Measurements from ENCODE around the gene FBXL7.
A peak's percentile ranks its signal among the peaks of the same experiment; 100 is the strongest.

The FBXL7 gene

GRCh38 chr5:15786884-15787283 is 286.9 kb downstream of the FBXL7 start:
- no peak for DNase-seq

DNA sequence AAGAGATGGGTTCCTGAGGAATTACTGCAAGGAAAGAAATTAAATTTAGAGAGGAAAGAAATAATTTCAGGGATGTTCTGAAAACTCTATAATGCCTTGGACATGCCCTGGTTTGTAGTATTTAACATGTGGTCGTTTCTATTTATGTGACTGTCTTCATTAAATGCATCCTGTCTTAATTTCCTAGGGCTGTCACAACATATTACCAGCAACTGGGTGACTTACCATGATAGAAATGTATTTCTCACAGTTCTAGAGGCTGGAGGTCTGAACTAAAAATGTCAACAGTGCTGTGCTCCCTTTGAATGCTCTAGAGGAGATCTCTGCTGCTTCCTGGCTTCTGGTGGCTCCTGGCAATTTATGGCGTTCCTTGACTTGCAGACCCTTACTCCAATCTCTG is 287.7 kb downstream of the FBXL7 start:
- DNase-seq = no peak

GRCh38 chr5:15789642-15790041 is 289.7 kb downstream of the FBXL7 start:
- no peak for DNase-seq

GRCh38 chr5:15790446-15791018 is 290.6 kb downstream of the FBXL7 start:
- DNase-seq = no peak

DNA sequence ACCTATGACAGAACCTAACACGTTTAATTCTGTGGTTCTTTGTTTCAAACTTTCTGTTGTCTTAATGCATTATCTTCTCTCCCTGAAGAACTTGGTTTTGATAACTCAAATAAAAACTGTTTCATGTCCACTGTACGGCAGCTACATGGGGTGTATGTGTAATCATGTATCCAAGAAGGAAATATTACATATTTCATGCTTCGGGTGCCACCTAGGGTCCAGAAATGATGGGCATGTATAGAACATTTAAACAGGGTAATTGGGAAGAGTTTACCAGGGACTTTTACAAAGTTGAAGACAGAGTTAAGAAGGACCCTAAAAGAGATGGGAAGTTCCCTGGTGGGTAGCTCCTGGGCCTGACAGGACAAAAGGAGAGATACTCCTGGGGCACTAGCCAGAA is 291.3 kb downstream of the FBXL7 start:
- DNase-seq = no peak

- DNase-seq = no peak
Observed at GRCh38 chr5:15791859-15792258, 291.9 kb downstream of the FBXL7 start.

DNA sequence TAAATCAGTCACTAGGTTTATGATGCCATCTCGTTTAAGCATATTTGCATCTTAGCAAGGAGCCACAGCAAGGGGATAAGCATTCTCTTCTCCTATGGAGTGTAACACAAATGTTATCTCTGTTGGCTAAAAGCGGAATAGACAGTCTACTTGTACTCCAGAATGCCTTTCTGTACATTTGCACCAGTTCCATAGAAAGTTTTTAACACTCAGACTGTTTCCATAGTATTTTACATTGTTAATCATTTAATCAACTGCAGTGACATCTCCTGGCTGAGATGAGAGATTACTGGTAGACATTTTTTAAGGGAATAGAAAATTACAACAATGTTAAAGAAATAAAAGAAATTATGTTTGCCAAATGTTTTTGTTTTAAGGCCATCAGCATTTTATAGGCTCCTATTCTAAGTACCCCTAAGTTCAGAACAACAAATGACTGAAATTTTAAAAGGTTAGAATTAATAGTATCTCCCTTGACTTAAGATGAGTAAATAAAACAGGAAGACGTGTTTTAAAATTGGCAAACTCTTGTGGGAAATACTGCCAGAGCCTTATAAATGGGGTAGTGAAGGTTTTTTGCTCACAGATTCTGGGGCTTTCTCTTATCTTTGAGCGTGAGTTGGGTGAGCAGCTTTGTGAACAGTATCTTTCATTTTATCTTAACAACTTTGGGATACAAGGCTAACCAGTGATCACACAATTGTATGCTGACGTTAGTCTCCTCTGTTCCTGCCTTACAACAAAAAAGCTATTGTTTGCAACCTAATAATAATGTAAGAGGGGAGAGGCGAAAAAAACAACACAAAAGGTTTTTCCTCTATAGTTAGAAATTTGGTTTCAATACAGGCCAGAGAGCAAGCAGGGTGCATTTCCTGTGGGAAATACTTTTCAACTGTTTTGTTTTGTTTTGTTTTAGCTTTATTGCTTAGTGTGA is 294.3 kb downstream of the FBXL7 start:
- DNase-seq = no peak

GRCh38 chr5:15796096-15796495 is 296.1 kb downstream of the FBXL7 start:
- DNase-seq = no peak

DNA sequence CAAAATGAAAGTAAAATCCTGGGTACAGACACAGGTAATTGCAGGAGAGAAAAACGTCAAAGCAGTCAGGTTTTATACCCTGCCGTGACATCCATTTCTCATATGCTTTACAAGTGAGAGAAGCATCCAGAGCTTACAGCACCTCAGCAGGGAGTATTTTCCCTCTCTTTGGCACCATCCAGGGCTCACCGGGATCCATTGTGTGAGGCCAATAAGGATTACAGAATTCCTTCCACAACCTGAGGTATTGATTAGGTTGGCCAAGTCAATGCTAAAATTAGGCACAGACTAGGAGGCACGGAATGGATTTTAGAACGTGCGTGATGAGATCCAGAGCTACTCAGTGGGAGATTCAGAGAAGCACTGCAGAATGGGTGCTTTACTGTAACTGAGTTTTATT is 296.6 kb downstream of the FBXL7 start:
- no peak for DNase-seq

- no peak for DNase-seq
Observed at GRCh38 chr5:15797116-15797515, 297.1 kb downstream of the FBXL7 start.

DNA sequence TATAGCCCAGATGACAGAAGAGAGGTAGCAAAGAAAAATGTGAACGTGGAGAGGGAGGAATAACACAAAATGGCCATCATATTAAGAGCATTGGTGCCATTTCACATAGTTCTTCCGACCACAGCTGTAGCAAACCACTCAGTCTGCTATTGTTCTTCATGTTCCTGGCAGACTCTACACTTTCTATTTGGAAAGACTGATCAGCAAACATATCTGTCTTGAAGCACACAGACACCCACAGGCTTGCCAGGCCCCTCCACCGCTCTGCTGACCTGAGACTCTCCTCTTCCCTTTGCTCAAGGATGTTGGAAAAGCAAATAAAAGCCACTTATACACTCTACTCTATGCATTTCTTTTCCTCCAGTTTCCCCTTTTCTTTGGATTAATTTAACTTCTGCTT is 298.0 kb downstream of the FBXL7 start:
- no peak for DNase-seq

- DNase-seq = no peak
Observed at GRCh38 chr5:15799014-15799413, 299.0 kb downstream of the FBXL7 start.

DNA sequence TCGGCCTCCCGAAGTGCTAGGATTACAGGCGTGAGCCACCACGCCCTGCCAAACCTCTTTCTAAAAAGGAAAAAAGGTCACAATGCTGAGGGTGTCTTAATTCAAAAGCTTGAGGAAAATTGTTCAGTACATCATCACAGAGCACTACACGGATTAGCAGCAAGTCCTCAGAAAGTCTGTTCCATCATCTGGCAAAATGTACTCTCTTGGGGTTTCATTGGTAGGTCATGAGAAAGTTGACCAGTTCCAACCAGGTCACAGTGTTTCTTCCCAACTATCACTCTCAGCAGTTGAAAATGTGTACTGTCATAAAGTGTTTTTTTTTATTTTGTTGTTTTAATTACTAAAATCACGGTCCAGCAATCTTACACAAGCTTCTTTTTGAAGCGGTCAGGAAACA is 299.6 kb downstream of the FBXL7 start:
- DNase-seq = no peak

DNA sequence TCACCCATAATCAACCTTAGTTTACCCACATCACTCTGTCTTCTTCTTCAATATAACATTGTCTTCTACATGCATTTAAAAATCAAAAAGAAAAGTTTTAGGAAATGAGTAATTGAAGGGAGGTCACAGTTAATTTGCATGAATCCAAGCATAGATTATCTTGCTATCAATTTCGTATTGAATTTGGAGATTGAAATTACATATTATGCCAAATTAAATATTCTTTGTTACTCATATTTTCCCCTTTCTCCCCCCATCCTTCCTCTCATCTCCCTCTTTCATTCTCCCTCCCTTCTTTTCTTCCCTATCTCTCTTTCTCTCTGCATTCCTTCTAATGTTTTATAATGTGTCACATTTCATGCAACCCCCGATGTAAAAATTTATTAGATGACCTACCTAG is 303.3 kb downstream of the FBXL7 start:
- DNase-seq = no peak

DNA sequence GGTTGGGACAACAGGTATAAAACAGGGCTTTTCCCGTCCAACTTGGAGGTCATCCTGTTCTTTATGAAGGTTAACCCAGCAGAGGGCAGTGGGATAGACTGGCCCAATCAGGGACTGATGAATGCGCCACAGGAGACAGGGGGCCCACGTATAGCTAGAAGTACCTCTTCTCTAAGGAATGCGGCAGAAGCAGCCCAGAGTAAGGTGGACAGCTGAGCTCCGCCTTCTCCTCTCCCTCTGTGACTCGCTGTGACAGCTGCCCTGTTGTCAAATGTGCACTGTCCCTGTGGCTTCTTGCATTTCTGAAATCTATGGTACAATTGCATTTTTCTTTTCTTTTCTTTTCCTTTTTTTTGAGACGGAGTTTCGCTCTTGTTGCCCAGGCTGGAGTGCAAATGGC is 306.6 kb downstream of the FBXL7 start:
- DNase-seq = no peak

- DNase-seq = no peak
Observed at GRCh38 chr5:15807248-15807647, 307.3 kb downstream of the FBXL7 start.

GRCh38 chr5:15807871-15808270 is 307.9 kb downstream of the FBXL7 start:
- DNase-seq = peak; percentile 62

DNA sequence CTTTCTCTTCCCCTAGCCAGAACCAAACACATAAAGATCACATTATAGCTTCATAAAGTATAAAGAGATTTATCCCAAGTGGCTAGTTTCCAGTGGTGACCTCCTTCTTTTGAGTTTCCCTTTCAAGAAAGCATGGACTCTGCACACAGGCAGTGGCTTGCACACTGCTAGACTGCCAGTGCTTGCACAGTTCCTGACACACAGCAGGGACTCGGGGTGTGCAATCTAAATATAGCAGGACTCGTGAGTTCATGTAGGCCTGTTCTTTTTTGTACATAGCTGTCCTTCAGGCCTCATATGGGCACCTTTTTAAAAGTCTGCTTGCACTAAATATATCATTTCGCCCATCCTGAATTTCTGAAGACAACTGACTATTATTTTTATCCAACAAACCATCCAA is 308.6 kb downstream of the FBXL7 start:
- no peak for DNase-seq

- DNase-seq = no peak
Observed at GRCh38 chr5:15819617-15820016, 319.6 kb downstream of the FBXL7 start.

GRCh38 chr5:15821506-15821905 is 321.5 kb downstream of the FBXL7 start:
- DNase-seq = peak; percentile 34

- DNase-seq = no peak
Observed at GRCh38 chr5:15823398-15823797, 323.4 kb downstream of the FBXL7 start.

GRCh38 chr5:15827741-15828140 is 327.8 kb downstream of the FBXL7 start:
- DNase-seq = no peak

DNA sequence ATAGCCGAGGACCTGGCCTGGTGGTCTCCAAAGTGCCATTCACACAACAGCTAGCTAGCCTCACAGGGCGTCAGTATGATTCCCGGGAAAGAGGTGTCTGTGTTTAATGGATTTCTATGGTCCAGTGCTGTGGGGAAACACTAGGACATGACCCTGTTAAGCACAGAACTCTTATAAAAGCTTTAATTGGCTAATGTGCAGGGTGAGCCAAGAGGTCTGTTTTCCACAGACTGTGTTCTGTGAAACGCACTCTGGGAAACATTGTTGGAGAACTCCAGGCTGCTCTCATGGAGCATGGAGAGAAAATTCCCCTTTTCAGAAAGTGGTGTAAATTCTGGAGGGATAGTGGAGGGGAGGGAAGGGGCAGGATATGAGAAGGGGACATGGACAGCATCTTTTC is 331.4 kb downstream of the FBXL7 start:
- DNase-seq = no peak

DNA sequence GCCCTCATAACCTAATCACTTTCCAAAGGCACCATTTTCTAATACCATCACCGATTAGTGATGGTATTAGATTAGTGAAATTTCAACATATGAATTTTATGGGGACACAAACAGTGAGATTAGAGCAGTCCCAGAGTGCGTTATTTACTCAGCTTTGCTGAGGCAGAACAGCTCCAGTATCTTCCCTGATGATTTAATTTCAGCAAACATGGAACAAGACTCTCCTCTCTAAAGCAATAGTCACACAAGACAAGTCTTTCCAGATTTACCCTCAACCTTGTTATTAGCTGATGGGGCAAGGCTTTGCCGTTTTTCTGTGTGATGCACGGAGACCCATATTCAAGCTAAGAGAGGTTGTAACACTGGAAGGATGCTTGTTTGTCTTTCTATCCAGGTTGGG is 333.4 kb downstream of the FBXL7 start:
- DNase-seq = peak; percentile 9

Data from NCI-H146 (cell line).